Nephron progenitor cell (in vitro differentiated cells): Measurements from ENCODE around the gene PAX6.

Source experiments
- DNase-seq: peaks from one replicate; pipeline ENCODE4 v3.0.0; 2021
- H3K27ac Mint-ChIP-seq: 2 replicates; pipeline ENCODE4 v1.8.0; 2021; ENCODE audit warnings: mild to moderate bottlenecking, moderate library complexity, mixed read lengths
- H3K27me3 Mint-ChIP-seq: 2 replicates; pipeline ENCODE4 v1.8.0; 2021; ENCODE audit warnings: mild to moderate bottlenecking, low read depth, mixed read lengths; ENCODE audit not compliant: poor library complexity
- H3K36me3 Mint-ChIP-seq: 2 replicates; pipeline ENCODE4 v1.8.0; 2021; ENCODE audit warnings: low read depth, mixed read lengths
- H3K4me1 Mint-ChIP-seq: 2 replicates; pipeline ENCODE4 v1.8.0; 2021; ENCODE audit warnings: mixed read lengths
- H3K4me3 Mint-ChIP-seq: 2 replicates; pipeline ENCODE4 v1.8.0; 2021; ENCODE audit warnings: mild to moderate bottlenecking, moderate library complexity, mixed read lengths
- H3K9me3 Mint-ChIP-seq: 2 replicates; pipeline ENCODE4 v1.8.0; 2021; ENCODE audit warnings: mild to moderate bottlenecking, moderate library complexity, mixed read lengths
- TF ChIP-seq, protein P1 (sequence below): fragments of 200-600 bp; sonication (generic); IDR thresholded peaks from 2 replicates; pipeline ENCODE4 v1.5.0; 2021; ENCODE audit warnings: antibody characterized with exemption

The PAX6 gene

DNA sequence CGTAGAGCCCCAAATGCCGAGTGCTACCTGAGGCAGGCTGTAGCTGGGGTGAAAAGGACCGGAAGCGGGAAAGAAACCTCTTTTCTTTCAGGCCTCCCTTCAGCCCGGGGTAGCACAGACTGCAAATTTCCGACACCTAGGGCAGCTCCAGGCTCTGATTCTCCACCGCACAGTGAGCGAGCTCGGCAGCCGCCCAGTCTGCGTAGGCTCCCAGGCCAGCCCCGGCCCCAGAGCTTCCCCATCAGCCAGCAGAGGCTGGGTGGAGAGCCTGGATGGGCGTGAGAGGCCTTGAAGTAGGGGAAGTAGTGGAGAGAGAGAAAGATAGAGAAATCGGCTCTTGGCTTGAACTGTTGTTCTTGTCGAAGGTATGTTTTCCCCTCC is 9.3 kb upstream of the PAX6 start:
- Mint-ChIP-seq H3K9me3 (no peaks in the 10 kb centered on the region), H3K27ac (no peak overlapping the region), H3K27me3 (no peaks in the 10 kb centered on the region), H3K36me3 (no peaks in the 10 kb centered on the region), H3K4me3 (no peak overlapping the region), H3K4me1 (peaks cover 9% of the 10 kb centered on the region)
- peak; percentile 41 for DNase-seq
- TF ChIP-seq, protein P1, sequence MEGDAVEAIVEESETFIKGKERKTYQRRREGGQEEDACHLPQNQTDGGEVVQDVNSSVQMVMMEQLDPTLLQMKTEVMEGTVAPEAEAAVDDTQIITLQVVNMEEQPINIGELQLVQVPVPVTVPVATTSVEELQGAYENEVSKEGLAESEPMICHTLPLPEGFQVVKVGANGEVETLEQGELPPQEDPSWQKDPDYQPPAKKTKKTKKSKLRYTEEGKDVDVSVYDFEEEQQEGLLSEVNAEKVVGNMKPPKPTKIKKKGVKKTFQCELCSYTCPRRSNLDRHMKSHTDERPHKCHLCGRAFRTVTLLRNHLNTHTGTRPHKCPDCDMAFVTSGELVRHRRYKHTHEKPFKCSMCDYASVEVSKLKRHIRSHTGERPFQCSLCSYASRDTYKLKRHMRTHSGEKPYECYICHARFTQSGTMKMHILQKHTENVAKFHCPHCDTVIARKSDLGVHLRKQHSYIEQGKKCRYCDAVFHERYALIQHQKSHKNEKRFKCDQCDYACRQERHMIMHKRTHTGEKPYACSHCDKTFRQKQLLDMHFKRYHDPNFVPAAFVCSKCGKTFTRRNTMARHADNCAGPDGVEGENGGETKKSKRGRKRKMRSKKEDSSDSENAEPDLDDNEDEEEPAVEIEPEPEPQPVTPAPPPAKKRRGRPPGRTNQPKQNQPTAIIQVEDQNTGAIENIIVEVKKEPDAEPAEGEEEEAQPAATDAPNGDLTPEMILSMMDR, result no peak

DNA sequence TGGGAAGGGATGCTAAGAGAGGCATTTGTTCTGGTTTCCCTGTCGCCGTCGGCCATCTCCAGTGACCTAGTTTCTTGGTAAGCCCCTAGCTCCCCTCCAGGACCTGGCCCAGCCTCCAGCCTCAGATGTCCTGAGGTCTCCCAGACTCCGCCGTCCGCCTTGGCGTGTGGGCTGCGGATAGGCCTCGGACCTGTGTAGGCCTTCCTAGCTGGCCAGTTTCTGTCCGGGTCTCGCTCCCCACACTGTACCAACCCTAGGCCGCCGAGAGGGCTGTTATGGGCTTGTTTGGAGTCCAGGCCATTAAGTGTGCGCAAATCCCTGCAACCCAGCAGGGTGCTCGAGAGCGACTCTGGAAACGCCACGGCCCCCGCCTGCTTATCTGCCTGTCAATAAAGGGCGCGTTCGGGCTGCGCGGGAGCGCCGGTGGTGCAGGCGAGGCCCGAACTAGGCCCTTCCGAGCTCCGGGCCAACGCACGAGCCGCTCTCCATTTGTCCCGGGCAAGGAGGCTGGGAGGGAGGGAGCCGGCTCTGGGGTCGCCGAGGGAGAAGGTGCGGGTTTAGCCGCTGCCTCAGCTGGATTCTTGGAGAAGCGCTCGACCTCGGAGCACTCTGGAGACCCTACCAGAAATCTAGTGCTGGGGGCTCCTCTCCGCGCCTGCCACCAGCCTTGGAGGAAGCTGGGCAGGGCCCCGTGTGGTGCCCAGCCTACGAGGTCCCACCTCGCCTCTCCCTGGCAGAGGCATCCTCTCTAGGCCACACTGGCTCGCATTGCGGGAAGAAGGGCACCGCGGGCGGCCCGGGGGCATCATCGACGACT is 8.7 kb upstream of the PAX6 start:
- Mint-ChIP-seq H3K36me3 (no peaks in the 10 kb centered on the region), H3K4me1 (peaks cover 14% of the 10 kb centered on the region), H3K9me3 (no peaks in the 10 kb centered on the region), H3K27me3 (no peaks in the 10 kb centered on the region), H3K27ac (no peak overlapping the region), H3K4me3 (no peak overlapping the region)
- TF ChIP-seq, protein P1, result no peak
- DNase-seq, result peak; percentile 35

DNA sequence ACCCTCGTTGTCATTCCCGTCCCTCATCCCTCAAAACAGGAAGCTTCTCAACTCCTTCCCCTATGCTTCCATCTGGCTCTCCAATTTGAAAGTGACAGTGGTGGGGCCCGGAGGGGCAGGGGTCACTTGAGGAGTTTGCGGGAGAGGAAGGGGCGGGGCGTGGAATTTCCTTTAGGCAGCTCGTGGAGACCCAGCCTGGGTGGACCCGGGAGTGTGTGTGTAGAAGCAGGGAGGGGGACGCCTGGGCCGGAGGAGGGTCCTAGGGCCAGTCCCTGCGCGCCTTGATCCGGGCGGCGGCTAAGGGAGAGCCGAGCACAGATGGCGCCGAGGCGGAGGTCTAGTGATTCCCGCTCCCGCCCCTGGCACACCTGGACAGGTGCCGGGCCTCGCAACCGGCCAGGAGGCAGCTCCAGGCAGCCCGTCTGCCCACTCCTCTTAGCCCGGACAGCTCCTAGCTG is 7.8 kb upstream of the PAX6 start:
- H3K4me3 Mint-ChIP-seq, result no peak overlapping the region
- H3K27ac Mint-ChIP-seq, result no peak overlapping the region
- peak; percentile 34 for DNase-seq
- peaks cover 14% of the 10 kb centered on the region for H3K4me1 Mint-ChIP-seq
- H3K36me3 Mint-ChIP-seq, result no peaks in the 10 kb centered on the region
- TF ChIP-seq, protein P1, result no peak
- H3K27me3 Mint-ChIP-seq, result no peaks in the 10 kb centered on the region
- no peaks in the 10 kb centered on the region for H3K9me3 Mint-ChIP-seq

DNA sequence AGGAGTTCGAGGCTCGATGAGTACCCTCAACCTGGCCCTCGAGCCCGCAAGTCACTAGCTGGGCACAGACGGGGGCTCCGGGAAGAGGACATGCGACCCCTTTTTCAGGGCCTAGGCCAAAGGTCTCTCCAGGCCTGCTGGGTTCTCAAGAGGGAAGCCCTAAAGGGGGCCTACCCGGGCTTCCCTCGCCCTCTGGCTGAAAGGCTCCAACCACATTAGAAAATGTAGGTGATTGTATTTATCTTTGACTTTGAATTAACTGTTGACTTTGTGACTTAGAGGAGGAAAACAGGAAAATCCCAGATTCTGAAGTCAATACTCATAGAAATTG is 7.3 kb upstream of the PAX6 start:
- DNase-seq, result no peak
- Mint-ChIP-seq H3K4me1 (peaks cover 17% of the 10 kb centered on the region), H3K9me3 (no peaks in the 10 kb centered on the region), H3K4me3 (no peak overlapping the region), H3K27ac (no peak overlapping the region), H3K36me3 (no peaks in the 10 kb centered on the region), H3K27me3 (no peaks in the 10 kb centered on the region)
- TF ChIP-seq, protein P1, result no peak

DNA sequence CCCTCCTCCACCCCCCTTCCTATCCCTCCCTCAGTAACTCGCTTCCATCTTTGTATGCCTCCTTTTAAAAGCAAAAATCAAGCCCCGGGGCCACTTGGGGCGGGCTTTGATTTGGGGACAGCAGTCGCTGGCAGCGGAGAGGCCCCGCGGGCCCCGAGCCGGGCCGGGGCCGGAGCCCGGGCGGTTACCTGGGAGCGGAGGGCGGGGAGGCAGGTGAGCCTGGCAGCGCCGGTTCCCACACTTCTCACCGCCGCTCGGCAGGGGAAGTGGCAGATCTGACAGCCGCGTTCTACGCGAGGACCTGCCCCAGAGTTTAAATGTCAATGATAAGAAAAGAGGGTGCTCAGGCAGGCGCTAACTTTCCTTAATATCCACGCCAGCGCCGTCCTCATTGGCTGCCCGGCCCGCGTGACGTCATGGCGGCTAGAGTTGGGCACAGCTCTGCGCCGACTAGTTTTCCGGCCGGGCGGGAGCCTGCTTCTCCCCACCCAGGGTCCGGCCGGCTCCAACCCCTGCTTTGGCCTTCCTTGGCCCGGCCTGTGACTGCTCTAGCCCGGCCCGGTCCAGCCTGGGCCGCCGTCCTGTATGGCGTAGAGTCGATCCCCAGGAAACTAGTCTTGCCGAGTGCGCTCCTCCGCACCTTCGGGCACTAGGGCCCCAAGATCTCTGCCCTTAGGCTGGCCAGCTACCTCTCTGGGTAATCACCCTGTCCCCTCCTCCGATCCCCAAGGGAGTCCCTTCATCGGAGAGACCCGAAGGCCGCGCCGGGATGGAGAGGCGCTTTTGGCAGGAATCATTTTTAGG is 6.7 kb upstream of the PAX6 start:
- Mint-ChIP-seq H3K9me3 (no peaks in the 10 kb centered on the region), H3K36me3 (no peaks in the 10 kb centered on the region), H3K27me3 (no peaks in the 10 kb centered on the region), H3K4me1 (peaks cover 18% of the 10 kb centered on the region), H3K27ac (no peak overlapping the region), H3K4me3 (no peak overlapping the region)
- peak; percentile 46 for DNase-seq
- TF ChIP-seq, protein P1, result no peak
